ENCODE results near the gene PSMC5.

DNA sequence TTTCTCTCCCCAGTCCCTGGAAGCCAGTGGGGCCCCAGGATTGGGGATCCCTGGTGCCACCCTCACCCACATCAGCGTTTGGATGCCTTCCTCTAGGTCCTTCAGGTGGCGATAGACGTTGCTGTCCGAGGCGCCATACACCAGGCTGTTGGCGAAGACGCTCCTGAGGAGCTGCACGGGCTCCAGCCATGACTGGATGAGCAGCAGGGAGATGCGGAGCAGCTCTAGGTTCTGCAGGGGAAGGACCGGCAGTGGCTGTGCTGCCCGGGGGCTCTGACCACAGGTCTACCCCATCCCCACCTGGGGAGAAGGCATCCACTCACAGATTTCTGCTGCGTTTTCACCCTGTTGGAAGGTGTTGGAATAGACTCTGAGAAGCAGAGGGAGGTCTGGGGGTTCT, 53.5 kb downstream of the PSMC5 start:
- TF ChIP-seq, protein P1, sequence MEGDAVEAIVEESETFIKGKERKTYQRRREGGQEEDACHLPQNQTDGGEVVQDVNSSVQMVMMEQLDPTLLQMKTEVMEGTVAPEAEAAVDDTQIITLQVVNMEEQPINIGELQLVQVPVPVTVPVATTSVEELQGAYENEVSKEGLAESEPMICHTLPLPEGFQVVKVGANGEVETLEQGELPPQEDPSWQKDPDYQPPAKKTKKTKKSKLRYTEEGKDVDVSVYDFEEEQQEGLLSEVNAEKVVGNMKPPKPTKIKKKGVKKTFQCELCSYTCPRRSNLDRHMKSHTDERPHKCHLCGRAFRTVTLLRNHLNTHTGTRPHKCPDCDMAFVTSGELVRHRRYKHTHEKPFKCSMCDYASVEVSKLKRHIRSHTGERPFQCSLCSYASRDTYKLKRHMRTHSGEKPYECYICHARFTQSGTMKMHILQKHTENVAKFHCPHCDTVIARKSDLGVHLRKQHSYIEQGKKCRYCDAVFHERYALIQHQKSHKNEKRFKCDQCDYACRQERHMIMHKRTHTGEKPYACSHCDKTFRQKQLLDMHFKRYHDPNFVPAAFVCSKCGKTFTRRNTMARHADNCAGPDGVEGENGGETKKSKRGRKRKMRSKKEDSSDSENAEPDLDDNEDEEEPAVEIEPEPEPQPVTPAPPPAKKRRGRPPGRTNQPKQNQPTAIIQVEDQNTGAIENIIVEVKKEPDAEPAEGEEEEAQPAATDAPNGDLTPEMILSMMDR (IDR thresholded peaks at IDR 0.05): no peak
- TF ChIP-seq JUN (CRISPR knock-in tag; IDR thresholded peaks at IDR 0.05) (no peak), ZNF121 (CRISPR knock-in tag; IDR thresholded peaks at IDR 0.05) (no peak), KAT7 (CRISPR knock-in tag; IDR thresholded peaks at IDR 0.05; ENCODE audit: borderline replicate concordance) (no peak), ELF4 (CRISPR knock-in tag; IDR thresholded peaks at IDR 0.05; ENCODE audit: low read depth) (no peak)
- TF ChIP-seq, protein P2, sequence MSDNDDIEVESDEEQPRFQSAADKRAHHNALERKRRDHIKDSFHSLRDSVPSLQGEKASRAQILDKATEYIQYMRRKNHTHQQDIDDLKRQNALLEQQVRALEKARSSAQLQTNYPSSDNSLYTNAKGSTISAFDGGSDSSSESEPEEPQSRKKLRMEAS (CRISPR knock-in tag; IDR thresholded peaks at IDR 0.05): no peak

All from WTC11 (cell line).